WTC11 (cell line): Measurements from ENCODE around the gene ZMYM5. TPM values are rescaled to one million over a fixed set of nuclear protein-coding genes. Genes with fewer than 3 reads are reported as not detected.

ENCODE experiments used
- ATAC-seq: fragments of 200-7000 bp; cut with Tn5 transposase; 2 replicates; pipeline ENCODE4 v1.10.0; 2021; ENCODE audit warnings: mild to moderate bottlenecking, moderate library complexity
- CTCF ChIA-PET: fragments of 300-600 bp; sonication (Branson Sonifier 250); formaldehyde crosslinking; loops from one replicate; lab custom pipeline; 2021; ENCODE audit warnings: antibody characterized with exemption; lab: Charles Lee
- POLR2A ChIA-PET: fragments of 350-600 bp; sonication (Branson Sonifier 250); formaldehyde crosslinking; loops from one replicate; lab custom pipeline; 2021; ENCODE audit warnings: antibody characterized with exemption; lab: Charles Lee
- DNase-seq: peaks from one replicate; pipeline ENCODE4 v3.0.0; 2021; ENCODE audit warnings: low spot score
- H3K27ac Mint-ChIP-seq: 2 replicates; pipeline ENCODE4 v1.8.0; 2021; ENCODE audit warnings: mixed read lengths
- H3K27me3 Mint-ChIP-seq: 2 replicates; pipeline ENCODE4 v1.8.0; 2021; ENCODE audit warnings: low read depth, mild to moderate bottlenecking, moderate library complexity, mixed read lengths
- H3K36me3 Mint-ChIP-seq: 2 replicates; pipeline ENCODE4 v1.8.0; 2021; ENCODE audit warnings: mixed read lengths
- H3K4me1 Mint-ChIP-seq: 2 replicates; pipeline ENCODE4 v1.8.0; 2022; ENCODE audit warnings: mixed read lengths
- H3K4me3 Mint-ChIP-seq: 2 replicates; pipeline ENCODE4 v1.8.0; 2021; ENCODE audit warnings: mild to moderate bottlenecking, moderate library complexity, mixed read lengths
- H3K9me3 Mint-ChIP-seq: 2 replicates; pipeline ENCODE4 v1.8.0; 2021; ENCODE audit warnings: mixed read lengths
- ELF4 ChIP-seq: sonication (generic); formaldehyde crosslinking; IDR thresholded peaks from 2 replicates; pipeline ENCODE4 v1.8.1; 2022; ENCODE audit warnings: low read depth, mild to moderate bottlenecking, moderate library complexity, missing genetic modification reagents
- FOXK1 ChIP-seq: sonication (generic); formaldehyde crosslinking; IDR thresholded peaks from 2 replicates; pipeline ENCODE4 v1.8.0; 2022; ENCODE audit warnings: mild to moderate bottlenecking, moderate library complexity, missing genetic modification reagents
- FOXP1 ChIP-seq: sonication (generic); formaldehyde crosslinking; IDR thresholded peaks from 2 replicates; pipeline ENCODE4 v1.8.0; 2022; ENCODE audit warnings: missing genetic modification reagents, mild to moderate bottlenecking, moderate library complexity, borderline replicate concordance
- PRRX2 ChIP-seq: fragments of 250-450 bp; sonication (Bioruptor Pico); IDR thresholded peaks from 2 replicates; pipeline ENCODE4 v1.8.0; 2021; ENCODE audit warnings: mild to moderate bottlenecking
- SMAD3 ChIP-seq: sonication (generic); formaldehyde crosslinking; IDR thresholded peaks from 2 replicates; pipeline ENCODE4 v1.8.0; 2022; ENCODE audit warnings: missing genetic modification reagents, mild to moderate bottlenecking, borderline replicate concordance
- ZBTB21 ChIP-seq: sonication (generic); formaldehyde crosslinking; IDR thresholded peaks from 2 replicates; pipeline ENCODE4 v1.8.1; 2023; ENCODE audit warnings: mild to moderate bottlenecking, missing genetic modification reagents, borderline replicate concordance
- ZNF396 ChIP-seq: fragments of 250-450 bp; sonication (Bioruptor Pico); IDR thresholded peaks from 2 replicates; pipeline ENCODE4 v1.8.0; 2021; ENCODE audit warnings: mild to moderate bottlenecking, moderate library complexity, borderline replicate concordance
- ZSCAN18 ChIP-seq: fragments of 250-450 bp; sonication (Bioruptor Pico); IDR thresholded peaks from 2 replicates; pipeline ENCODE4 v2.1.2; 2022; ENCODE audit warnings: mild to moderate bottlenecking, moderate library complexity
- total RNA-seq: library from RNA; stranded (reverse); gene quantifications from 3 replicates; pipeline ENCODE4 v1.2.3, GENCODE V29; 2021
- TF ChIP-seq, protein P1 (sequence below): sonication (generic); formaldehyde crosslinking; IDR thresholded peaks from 2 replicates; pipeline ENCODE4 v1.8.1; 2022; ENCODE audit warnings: low read depth, missing genetic modification reagents, borderline replicate concordance
- TF ChIP-seq, protein P2 (sequence below): sonication (generic); formaldehyde crosslinking; IDR thresholded peaks from 2 replicates; pipeline ENCODE4 v1.8.1; 2022; ENCODE audit warnings: mild to moderate bottlenecking, missing genetic modification reagents, moderate library complexity, borderline replicate concordance
- TF ChIP-seq, protein P3 (sequence below): sonication (generic); formaldehyde crosslinking; IDR thresholded peaks from 2 replicates; pipeline ENCODE4 v1.8.0; 2023; ENCODE audit warnings: mild to moderate bottlenecking, missing genetic modification reagents
- TF ChIP-seq, protein P4 (sequence below): sonication (generic); formaldehyde crosslinking; IDR thresholded peaks from 2 replicates; pipeline ENCODE4 v1.8.1; 2023; ENCODE audit warnings: mild to moderate bottlenecking, missing genetic modification reagents, moderate library complexity
- TF ChIP-seq, protein P5 (sequence below): sonication (generic); formaldehyde crosslinking; conservative IDR thresholded peaks from 2 replicates; pipeline ENCODE4 v1.8.1; 2022; ENCODE audit warnings: mild to moderate bottlenecking, missing genetic modification reagents
- TF ChIP-seq, protein P6 (sequence below): fragments of 250-450 bp; sonication (Bioruptor Pico); IDR thresholded peaks from 2 replicates; pipeline ENCODE4 v1.9.0; 2021; ENCODE audit warnings: mild to moderate bottlenecking
- TF ChIP-seq, protein P7 (sequence below): fragments of 250-450 bp; sonication (Bioruptor Pico); IDR thresholded peaks from 2 replicates; pipeline ENCODE4 v1.9.0; 2021; ENCODE audit warnings: moderate library complexity, mild to moderate bottlenecking, inconsistent platforms, borderline replicate concordance

Gene ZMYM5
- total RNA-seq, 1 experiment from 2014 or later: 10.3 TPM

- TF ChIP-seq FOXP1 (CRISPR knock-in tag) (no peak), ELF4 (CRISPR knock-in tag) (0 out of 2 replicates have a peak, but pooled peaks have one; percentile 22), ZSCAN18 (CRISPR knock-in tag) (no peak), ZBTB21 (CRISPR knock-in tag) (no peak), FOXK1 (CRISPR knock-in tag) (no peak; the same call in 1 of the 2 replicates), ZNF396 (CRISPR knock-in tag) (no peak)
- TF ChIP-seq, protein P1, sequence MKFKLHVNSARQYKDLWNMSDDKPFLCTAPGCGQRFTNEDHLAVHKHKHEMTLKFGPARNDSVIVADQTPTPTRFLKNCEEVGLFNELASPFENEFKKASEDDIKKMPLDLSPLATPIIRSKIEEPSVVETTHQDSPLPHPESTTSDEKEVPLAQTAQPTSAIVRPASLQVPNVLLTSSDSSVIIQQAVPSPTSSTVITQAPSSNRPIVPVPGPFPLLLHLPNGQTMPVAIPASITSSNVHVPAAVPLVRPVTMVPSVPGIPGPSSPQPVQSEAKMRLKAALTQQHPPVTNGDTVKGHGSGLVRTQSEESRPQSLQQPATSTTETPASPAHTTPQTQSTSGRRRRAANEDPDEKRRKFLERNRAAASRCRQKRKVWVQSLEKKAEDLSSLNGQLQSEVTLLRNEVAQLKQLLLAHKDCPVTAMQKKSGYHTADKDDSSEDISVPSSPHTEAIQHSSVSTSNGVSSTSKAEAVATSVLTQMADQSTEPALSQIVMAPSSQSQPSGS (CRISPR knock-in tag): no peak
- TF ChIP-seq, protein P2, sequence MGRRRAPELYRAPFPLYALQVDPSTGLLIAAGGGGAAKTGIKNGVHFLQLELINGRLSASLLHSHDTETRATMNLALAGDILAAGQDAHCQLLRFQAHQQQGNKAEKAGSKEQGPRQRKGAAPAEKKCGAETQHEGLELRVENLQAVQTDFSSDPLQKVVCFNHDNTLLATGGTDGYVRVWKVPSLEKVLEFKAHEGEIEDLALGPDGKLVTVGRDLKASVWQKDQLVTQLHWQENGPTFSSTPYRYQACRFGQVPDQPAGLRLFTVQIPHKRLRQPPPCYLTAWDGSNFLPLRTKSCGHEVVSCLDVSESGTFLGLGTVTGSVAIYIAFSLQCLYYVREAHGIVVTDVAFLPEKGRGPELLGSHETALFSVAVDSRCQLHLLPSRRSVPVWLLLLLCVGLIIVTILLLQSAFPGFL (CRISPR knock-in tag): no peak
- TF ChIP-seq, protein P3, sequence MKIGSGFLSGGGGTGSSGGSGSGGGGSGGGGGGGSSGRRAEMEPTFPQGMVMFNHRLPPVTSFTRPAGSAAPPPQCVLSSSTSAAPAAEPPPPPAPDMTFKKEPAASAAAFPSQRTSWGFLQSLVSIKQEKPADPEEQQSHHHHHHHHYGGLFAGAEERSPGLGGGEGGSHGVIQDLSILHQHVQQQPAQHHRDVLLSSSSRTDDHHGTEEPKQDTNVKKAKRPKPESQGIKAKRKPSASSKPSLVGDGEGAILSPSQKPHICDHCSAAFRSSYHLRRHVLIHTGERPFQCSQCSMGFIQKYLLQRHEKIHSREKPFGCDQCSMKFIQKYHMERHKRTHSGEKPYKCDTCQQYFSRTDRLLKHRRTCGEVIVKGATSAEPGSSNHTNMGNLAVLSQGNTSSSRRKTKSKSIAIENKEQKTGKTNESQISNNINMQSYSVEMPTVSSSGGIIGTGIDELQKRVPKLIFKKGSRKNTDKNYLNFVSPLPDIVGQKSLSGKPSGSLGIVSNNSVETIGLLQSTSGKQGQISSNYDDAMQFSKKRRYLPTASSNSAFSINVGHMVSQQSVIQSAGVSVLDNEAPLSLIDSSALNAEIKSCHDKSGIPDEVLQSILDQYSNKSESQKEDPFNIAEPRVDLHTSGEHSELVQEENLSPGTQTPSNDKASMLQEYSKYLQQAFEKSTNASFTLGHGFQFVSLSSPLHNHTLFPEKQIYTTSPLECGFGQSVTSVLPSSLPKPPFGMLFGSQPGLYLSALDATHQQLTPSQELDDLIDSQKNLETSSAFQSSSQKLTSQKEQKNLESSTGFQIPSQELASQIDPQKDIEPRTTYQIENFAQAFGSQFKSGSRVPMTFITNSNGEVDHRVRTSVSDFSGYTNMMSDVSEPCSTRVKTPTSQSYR (CRISPR knock-in tag): no peak
- TF ChIP-seq, protein P4, sequence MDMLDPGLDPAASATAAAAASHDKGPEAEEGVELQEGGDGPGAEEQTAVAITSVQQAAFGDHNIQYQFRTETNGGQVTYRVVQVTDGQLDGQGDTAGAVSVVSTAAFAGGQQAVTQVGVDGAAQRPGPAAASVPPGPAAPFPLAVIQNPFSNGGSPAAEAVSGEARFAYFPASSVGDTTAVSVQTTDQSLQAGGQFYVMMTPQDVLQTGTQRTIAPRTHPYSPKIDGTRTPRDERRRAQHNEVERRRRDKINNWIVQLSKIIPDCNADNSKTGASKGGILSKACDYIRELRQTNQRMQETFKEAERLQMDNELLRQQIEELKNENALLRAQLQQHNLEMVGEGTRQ (CRISPR knock-in tag): no peak; the same call in 1 of the 2 replicates
- TF ChIP-seq, protein P5, sequence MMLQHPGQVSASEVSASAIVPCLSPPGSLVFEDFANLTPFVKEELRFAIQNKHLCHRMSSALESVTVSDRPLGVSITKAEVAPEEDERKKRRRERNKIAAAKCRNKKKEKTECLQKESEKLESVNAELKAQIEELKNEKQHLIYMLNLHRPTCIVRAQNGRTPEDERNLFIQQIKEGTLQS: no peak
Observed at GRCh38 chr13:19863323-19864023, at the start of gene ZMYM5 (continued).

- DNase-seq (no peak), ATAC-seq (no peak)
- no peak overlapping the region for H3K27ac Mint-ChIP-seq
- no peaks in the 10 kb centered on the region for H3K27me3 Mint-ChIP-seq
- no peaks in the 10 kb centered on the region for H3K4me1 Mint-ChIP-seq
- H3K9me3 Mint-ChIP-seq: no peaks in the 10 kb centered on the region
- no peaks in the 10 kb centered on the region for H3K36me3 Mint-ChIP-seq
- no peak overlapping the region for H3K4me3 Mint-ChIP-seq
- POLR2A ChIA-PET: interaction anchor here (0.7 kb wide), 3 partner anchors 47 to 368 kb away, joined by 4 to 6 read pairs (median 4); no protein-coding TSS in a partner anchor
- no peak for TF ChIP-seq PRRX2
- TF ChIP-seq, protein P6, sequence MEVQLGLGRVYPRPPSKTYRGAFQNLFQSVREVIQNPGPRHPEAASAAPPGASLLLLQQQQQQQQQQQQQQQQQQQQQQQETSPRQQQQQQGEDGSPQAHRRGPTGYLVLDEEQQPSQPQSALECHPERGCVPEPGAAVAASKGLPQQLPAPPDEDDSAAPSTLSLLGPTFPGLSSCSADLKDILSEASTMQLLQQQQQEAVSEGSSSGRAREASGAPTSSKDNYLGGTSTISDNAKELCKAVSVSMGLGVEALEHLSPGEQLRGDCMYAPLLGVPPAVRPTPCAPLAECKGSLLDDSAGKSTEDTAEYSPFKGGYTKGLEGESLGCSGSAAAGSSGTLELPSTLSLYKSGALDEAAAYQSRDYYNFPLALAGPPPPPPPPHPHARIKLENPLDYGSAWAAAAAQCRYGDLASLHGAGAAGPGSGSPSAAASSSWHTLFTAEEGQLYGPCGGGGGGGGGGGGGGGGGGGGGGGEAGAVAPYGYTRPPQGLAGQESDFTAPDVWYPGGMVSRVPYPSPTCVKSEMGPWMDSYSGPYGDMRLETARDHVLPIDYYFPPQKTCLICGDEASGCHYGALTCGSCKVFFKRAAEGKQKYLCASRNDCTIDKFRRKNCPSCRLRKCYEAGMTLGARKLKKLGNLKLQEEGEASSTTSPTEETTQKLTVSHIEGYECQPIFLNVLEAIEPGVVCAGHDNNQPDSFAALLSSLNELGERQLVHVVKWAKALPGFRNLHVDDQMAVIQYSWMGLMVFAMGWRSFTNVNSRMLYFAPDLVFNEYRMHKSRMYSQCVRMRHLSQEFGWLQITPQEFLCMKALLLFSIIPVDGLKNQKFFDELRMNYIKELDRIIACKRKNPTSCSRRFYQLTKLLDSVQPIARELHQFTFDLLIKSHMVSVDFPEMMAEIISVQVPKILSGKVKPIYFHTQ (CRISPR knock-in tag): no peak
- TF ChIP-seq SMAD3 (CRISPR knock-in tag): no peak
- TF ChIP-seq, protein P7, sequence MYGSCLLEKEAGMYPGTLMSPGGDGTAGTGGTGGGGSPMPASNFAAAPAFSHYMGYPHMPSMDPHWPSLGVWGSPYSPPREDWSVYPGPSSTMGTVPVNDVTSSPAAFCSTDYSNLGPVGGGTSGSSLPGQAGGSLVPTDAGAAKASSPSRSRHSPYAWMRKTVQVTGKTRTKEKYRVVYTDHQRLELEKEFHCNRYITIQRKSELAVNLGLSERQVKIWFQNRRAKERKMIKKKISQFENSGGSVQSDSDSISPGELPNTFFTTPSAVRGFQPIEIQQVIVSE (CRISPR knock-in tag): no peak
- CTCF ChIA-PET: interaction anchor here (0.6 kb wide), 1 partner anchor 85 kb away, joined by 3 read pairs; no protein-coding TSS in a partner anchor
Observed at GRCh38 chr13:19910336-19911072, 47.1 kb upstream of the ZMYM5 start.
